PC-9 (cell line): Measurements from ENCODE around the gene SYNGR2. TPM values are rescaled to one million over a fixed set of nuclear protein-coding genes. Genes with fewer than 3 reads are reported as not detected.

Source experiments
- BruUV-seq: library from RNA; stranded (reverse); fragments of 400-500 nt; replicated peaks from 2 replicates; lab custom pipeline; 2021; lab: Mats Ljungman, UMichigan
- CTCF ChIA-PET: fragments of 300-600 bp; sonication (Branson Sonifier 250); formaldehyde crosslinking; loops from one replicate; lab custom pipeline; 2022; ENCODE audit warnings: antibody characterized with exemption; lab: Charles Lee
- POLR2A ChIA-PET: fragments of 300-600 bp; sonication (Branson Sonifier 250); formaldehyde crosslinking; loops from one replicate; lab custom pipeline; 2022; ENCODE audit warnings: antibody characterized with exemption; ENCODE audit not compliant: unreplicated experiment; lab: Charles Lee
- DNase-seq, 2 experiments: peaks; one replicate each; pipeline versions ENCODE4 v3.0.0 to v3.0.0-alpha.2; 2015 to 2022; ENCODE audit warnings: mixed read lengths in 1 of 2
- H2AFZ ChIP-seq: fragments of 200-600 bp; sonication (generic); 2 replicates; pipeline ENCODE4 v1.8.1; 2017; ENCODE audit warnings: antibody characterized with exemption
- H3F3A ChIP-seq: fragments of 200-600 bp; sonication (generic); 2 replicates; pipeline ENCODE4 v1.8.1; 2017; ENCODE audit warnings: antibody characterized with exemption, mild to moderate bottlenecking, low read depth; ENCODE audit not compliant: insufficient read depth
- H3K27ac ChIP-seq: fragments of 200-600 bp; sonication (generic); 2 replicates; pipeline ENCODE4 v1.6.1; 2016; ENCODE audit warnings: mixed run types
- H3K27me3 ChIP-seq: fragments of 200-600 bp; sonication (generic); 2 replicates; pipeline ENCODE4 v1.6.1; 2016; ENCODE audit warnings: low read depth, mixed run types; ENCODE audit not compliant: insufficient read depth
- H3K36me3 ChIP-seq: fragments of 200-600 bp; sonication (generic); 2 replicates; pipeline ENCODE4 v1.6.1; 2016; ENCODE audit warnings: low read depth, mixed run types
- H3K4me1 ChIP-seq: fragments of 200-600 bp; sonication (generic); replicated peaks from 2 replicates; pipeline ENCODE4 v1.6.1; 2016; ENCODE audit warnings: mixed run types; ENCODE audit not compliant: insufficient read depth
- H3K4me2 ChIP-seq: fragments of 200-600 bp; sonication (generic); 2 replicates; pipeline ENCODE4 v1.6.1; 2017; ENCODE audit warnings: mixed run types
- H3K4me3 ChIP-seq: fragments of 200-600 bp; sonication (generic); 2 replicates; pipeline ENCODE4 v1.6.1; 2016; ENCODE audit warnings: mixed run types
- H3K79me2 ChIP-seq: fragments of 200-600 bp; sonication (generic); 2 replicates; pipeline ENCODE4 v1.6.1; 2017; ENCODE audit warnings: low read depth, mixed run types
- H3K9me2 ChIP-seq: fragments of 200-600 bp; sonication (generic); 2 replicates; pipeline ENCODE4 v1.8.1; 2017; ENCODE audit warnings: mild to moderate bottlenecking; ENCODE audit not compliant: insufficient read depth
- H3K9me3 ChIP-seq: fragments of 200-600 bp; sonication (generic); 2 replicates; pipeline ENCODE4 v1.8.1; 2016; ENCODE audit warnings: low read depth; ENCODE audit not compliant: insufficient read depth
- H4K20me1 ChIP-seq: fragments of 200-600 bp; sonication (generic); 2 replicates; pipeline ENCODE4 v1.8.1; 2017; ENCODE audit not compliant: insufficient read depth
- CTCF ChIP-seq: fragments of 200-600 bp; sonication (generic); conservative IDR thresholded peaks from 2 replicates; pipeline ENCODE4 v1.6.1; 2017; ENCODE audit warnings: mixed run types, antibody characterized with exemption, mild to moderate bottlenecking, moderate library complexity
- EZH2 ChIP-seq: fragments of 200-600 bp; sonication (generic); IDR thresholded peaks from 2 replicates; pipeline ENCODE4 v1.8.0; 2017; ENCODE audit warnings: antibody characterized with exemption, low read depth
- intact Hi-C: fragments of 100-400 bp; cut with micrococcal nuclease; formaldehyde crosslinking; loops from one replicate; pipeline ENCODE4 v1.10.0; 2022; ENCODE audit not compliant: unreplicated experiment
- total RNA-seq: library from RNA; stranded (reverse); gene quantifications from 2 replicates; pipeline ENCODE4 v1.2.3, GENCODE V29; 2021

Gene SYNGR2
- total RNA-seq, 1 experiment from 2014 or later = 91.9 TPM

DNA sequence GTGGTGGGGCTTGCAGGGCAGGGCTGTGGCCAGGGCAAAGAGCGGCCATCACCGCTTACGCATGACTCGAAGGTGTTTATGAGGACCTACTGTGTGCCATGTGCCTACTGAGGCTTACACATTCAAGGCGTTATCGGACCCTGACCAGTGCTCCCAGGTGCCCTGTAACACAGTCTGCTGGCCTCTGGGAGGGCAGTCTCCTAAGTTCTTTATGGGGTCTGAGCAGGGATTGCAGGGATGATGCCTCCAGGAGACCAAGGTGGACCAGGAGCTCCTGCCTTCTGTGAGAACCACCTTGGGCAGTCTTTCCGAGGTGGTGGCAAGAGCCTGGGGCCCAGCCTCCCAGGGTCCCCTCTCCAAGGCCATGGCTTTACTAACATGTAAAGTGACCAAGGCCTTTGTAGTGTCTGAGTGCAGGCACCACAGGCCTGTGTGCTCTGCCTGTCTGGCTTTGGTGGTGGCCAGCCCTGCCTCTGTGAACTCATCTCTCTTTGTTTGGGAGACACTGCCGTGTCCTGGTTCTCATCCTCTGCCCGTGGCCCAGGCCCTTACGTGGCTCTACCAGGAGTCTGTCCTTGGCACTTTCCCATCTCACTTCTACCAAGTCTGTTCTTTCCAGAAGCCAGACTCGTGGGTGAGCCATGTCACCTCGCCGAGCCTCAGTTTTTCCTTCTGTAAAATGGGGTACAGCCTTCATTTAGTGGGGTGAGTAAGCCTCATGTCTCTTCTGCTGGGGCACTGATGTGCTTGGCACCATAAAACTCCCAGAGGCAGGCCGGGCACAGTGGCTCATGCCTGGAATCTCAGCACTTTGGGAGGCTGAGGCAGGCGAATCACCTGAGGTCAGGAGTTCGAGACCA is 3.4 kb upstream of the SYNGR2 start:
- Histone ChIP-seq H3F3A (peaks cover 6% of the 10 kb centered on the region), H3K36me3 (no peaks in the 10 kb centered on the region), H3K9me2 (no peaks in the 10 kb centered on the region), H2AFZ (no peak overlapping the region), H4K20me1 (peaks cover 6% of the 10 kb centered on the region; the same call in 1 of the 2 replicates), H3K4me3 (no peak overlapping the region), H3K27me3 (no peaks in the 10 kb centered on the region), H3K27ac (no peak overlapping the region), H3K79me2 (0 out of 2 replicates have a peak, but pooled peaks cover 4% of the 10 kb centered on the region), H3K4me1 (peaks cover 5% of the 10 kb centered on the region; the same call in 1 of the 2 replicates), H3K4me2 (no peak overlapping the region), H3K9me3 (no peaks in the 10 kb centered on the region)
- POLR2A ChIA-PET = no interaction called here
- no TSS peak for BruUV-seq
- DNase-seq = no peak
- intact Hi-C loops = no loop called here
- TF ChIP-seq EZH2 (no peak), CTCF (no peak)
- CTCF ChIA-PET = no interaction called here

GRCh38 chr17:78166416-78166815 is 2.0 kb upstream of the SYNGR2 start:
- DNase-seq = no peak
- peaks cover 7% of the 10 kb centered on the region; the same call in 1 of the 2 replicates for H4K20me1 ChIP-seq
- no peaks in the 10 kb centered on the region for H3K9me2 ChIP-seq
- H2AFZ ChIP-seq = no peak overlapping the region
- H3K27ac ChIP-seq = no peak overlapping the region
- peaks cover 5% of the 10 kb centered on the region; the same call in 1 of the 2 replicates for H3K4me1 ChIP-seq
- intact Hi-C loops = no loop called here
- H3F3A ChIP-seq = peaks cover 15% of the 10 kb centered on the region
- CTCF ChIA-PET = no interaction called here
- POLR2A ChIA-PET = no interaction called here
- no peak overlapping the region for H3K4me3 ChIP-seq
- no peak overlapping the region for H3K4me2 ChIP-seq
- no peaks in the 10 kb centered on the region for H3K9me3 ChIP-seq
- no TSS peak for BruUV-seq
- H3K27me3 ChIP-seq = no peaks in the 10 kb centered on the region
- TF ChIP-seq CTCF = no peak
- TF ChIP-seq EZH2 = no peak
- no peaks in the 10 kb centered on the region for H3K36me3 ChIP-seq
- H3K79me2 ChIP-seq = 0 out of 2 replicates have a peak, but pooled peaks cover 6% of the 10 kb centered on the region

DNA sequence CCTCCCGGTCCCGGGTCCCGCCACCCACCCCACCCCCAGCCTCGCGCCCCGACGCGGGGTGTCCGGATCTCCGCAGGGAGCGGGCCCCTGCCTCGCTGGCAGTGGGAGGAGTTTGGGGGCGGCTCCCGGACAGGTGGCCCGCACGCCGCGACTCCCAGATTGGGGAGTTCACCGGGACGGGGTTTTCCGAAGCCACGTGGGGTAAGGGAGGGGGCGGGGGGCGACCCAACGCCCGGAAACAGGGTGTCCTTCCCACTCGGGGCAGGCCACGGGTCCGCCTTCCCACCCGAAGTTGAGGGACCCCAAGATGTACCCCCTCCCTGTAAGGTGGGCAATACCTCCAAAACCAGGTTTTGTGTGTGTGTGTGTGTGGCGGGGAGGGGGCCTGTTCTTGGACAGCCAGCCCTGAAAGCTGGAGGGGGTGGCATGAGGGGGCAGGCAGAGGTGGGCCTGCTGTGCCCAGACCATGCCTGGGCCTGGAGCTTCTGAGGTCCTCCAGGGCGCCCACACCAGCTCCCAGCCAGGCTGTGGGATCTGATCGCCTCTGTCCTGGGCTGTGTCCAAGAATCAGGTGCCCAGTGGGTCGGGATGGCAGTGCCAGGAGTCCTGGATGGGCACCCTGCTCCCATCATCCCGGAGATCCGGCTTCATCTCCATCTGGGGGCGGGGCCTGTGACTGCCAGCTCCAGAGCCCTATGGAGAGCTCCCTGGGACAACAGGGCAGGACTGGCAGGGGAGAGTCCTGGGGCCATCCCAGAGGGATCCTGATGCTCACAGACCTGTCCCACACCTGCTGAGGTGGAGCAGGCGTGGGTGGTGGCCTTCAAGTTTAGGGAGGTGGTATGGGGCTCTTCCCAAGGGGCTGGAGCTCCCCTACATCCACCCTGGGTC is 767 bp downstream of the SYNGR2 start:
- POLR2A ChIA-PET = interaction anchor here (0.6 to 0.7 kb wide), 3 partner anchors 17 to 72 kb away, joined by 4 to 12 read pairs (median 8); no protein-coding TSS in a partner anchor
- peak in 1 of 2 experiments; percentile 74 for DNase-seq

More for the DNA sequence above, 767 bp downstream of the SYNGR2 start:
- peaks cover 23% of the 10 kb centered on the region for H3F3A ChIP-seq
- no peaks in the 10 kb centered on the region for H3K36me3 ChIP-seq
- CTCF ChIA-PET = interaction anchor here (0.6 to 1.2 kb wide), 7 partner anchors 17 to 872 kb away, joined by 3 to 7 read pairs (median 4); partner anchors contain the start of gene TK1
- H2AFZ ChIP-seq = no peak overlapping the region
- no peak for TF ChIP-seq EZH2
- H3K27me3 ChIP-seq = no peaks in the 10 kb centered on the region
- H3K4me2 ChIP-seq = peak overlapping the region; percentile 81
- intact Hi-C loops = loop anchor here (1.0 kb wide), 1 partner anchor 27 kb away; no protein-coding TSS in a partner anchor
- no peaks in the 10 kb centered on the region for H3K9me3 ChIP-seq
- BruUV-seq = no TSS peak
- H3K4me1 ChIP-seq = peaks cover 10% of the 10 kb centered on the region; the same call in 1 of the 2 replicates
- H3K4me3 ChIP-seq = peak overlapping the region; percentile 67
- H4K20me1 ChIP-seq = peaks cover 7% of the 10 kb centered on the region; the same call in 1 of the 2 replicates
- no peak overlapping the region for H3K27ac ChIP-seq
- H3K79me2 ChIP-seq = 0 out of 2 replicates have a peak, but pooled peaks cover 6% of the 10 kb centered on the region
- H3K9me2 ChIP-seq = no peaks in the 10 kb centered on the region
